GM18508 (cell line): ENCODE results near the gene OR5L1.

Experiments
- ATAC-seq: cut with Tn5 transposase; IDR thresholded peaks from one replicate; pipeline ENCODE4 v1.9.1; 2021; ENCODE audit warnings: moderate number of reproducible peaks; ENCODE audit not compliant: insufficient read depth, unreplicated experiment

Gene OR5L1

DNA sequence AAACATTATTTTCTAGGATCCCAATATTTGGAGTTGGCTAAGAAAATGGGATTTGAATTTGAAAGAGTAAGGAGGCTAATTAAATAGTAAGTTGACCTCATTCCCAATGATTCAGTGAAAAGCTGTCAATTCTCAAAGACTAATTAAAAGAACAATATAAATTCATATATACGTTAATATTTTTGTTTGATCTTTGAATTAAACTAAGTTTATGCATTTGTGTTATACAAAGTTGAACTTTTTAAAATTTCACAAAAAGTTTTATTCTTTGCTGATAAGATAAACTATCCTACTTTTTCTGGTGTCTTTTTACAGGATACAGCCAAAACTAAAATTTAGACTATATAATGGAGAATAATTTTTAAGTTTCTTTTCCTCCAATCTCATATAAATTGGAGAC lies at the start of gene OR5L1:
Gene OR5L1 (plus strand): TSS at position 301 of the 400 bp plus-strand sequence. CDS start 100 bp downstream, outside the sequence.
- ATAC-seq = no peak

DNA sequence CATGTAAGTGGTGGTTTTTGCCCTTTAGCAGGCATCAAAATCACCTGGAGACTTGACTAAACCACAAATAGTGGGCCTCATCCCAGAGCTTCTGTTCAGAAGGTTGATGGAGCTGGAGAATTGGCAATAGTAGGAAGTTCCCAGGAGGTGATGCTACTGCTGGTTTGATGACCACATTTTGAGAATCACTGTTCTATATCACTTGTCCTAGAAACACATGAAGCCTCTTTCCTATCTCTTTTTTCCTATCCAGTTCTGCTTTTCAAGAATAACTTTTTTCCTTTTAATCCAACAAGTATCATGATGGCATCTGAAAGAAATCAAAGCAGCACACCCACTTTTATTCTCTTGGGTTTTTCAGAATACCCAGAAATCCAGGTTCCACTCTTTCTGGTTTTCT lies 38.0 kb upstream of the OR5L1 start, which contains the start of gene OR5D13:
Gene OR5D13 (plus strand): TSS at position 301 of the 400 bp plus-strand sequence. CDS start 0 bp downstream, at position 301.
- ATAC-seq = no peak

DNA sequence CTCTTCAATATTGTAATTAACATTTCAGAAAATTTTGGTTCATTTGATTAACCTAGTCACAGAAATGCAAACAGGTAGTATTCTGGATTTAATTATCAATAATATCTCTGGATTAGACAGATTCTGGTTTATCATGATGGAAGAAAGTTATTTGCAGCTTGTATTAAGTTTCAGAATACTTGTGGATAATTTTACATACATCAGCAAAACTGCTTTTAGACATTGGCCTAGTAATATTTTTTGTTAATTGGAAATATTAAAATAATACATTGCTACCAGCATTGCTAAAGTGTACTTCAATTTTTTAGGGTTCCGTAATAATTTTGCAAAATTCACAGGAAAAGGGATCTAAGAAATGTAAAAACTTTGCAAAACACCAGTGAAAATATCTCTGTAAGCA lies 19.6 kb upstream of the OR5L1 start:
- ATAC-seq = no peak

DNA sequence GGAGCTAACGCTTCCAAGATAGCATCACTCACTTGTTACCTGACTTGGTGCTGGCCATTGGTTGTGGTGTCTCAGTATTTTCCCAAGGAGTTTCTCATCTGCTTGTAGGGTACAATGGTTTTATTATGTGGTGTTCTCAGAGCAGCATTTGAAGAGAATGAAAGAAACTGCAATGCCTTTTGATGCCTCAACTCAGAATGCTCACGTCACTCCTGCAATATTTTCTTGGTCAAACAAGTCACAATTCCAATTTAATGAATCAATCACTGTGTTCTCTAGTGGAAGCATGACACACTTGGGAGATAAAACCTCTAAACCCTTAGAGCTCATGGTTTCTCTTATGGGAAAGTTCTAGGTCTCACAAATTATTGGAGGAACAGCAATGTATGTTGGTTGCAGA lies 17.8 kb upstream of the OR5L1 start:
- ATAC-seq = no peak

DNA sequence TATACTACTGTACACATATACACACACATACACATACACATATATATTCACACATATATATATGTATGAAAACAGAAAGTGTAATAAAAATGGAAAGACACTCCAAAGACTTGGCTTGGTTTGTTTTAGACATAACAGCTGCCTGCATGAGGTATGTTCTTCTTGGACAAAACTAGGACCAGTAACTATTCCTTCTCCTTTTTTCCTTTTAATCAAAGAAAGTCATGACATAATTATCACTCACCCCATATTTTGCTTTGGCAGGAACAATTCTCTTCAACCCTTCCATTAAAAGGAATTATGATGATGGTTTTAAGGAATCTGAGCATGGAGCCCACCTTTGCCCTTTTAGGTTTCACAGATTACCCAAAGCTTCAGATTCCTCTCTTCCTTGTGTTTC lies 15.9 kb upstream of the OR5L1 start, which contains the start of gene OR5D14:
Gene OR5D14 (plus strand): TSS at position 301 of the 400 bp plus-strand sequence. CDS start 0 bp downstream, at position 301.
- ATAC-seq = no peak

DNA sequence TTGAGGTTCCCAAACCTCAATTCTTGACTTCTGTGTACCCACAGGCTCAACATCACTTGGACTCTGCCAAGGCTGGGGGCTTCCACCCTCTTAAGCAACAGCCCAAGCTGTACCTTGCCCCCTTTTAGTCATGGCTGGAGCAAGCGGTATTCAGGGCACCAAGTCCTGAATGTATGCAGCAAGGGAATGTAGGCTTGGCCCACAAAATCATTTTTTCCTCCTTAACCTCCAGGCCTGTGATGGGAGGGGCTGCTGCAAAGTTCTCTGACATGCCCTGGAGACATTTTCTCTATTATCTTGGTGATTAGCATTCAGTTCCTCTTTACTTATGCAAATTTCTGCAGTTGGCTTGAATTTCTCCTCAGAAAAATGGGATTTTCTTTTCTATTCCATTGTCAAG lies 4.9 kb upstream of the OR5L1 start:
- no peak for ATAC-seq

DNA sequence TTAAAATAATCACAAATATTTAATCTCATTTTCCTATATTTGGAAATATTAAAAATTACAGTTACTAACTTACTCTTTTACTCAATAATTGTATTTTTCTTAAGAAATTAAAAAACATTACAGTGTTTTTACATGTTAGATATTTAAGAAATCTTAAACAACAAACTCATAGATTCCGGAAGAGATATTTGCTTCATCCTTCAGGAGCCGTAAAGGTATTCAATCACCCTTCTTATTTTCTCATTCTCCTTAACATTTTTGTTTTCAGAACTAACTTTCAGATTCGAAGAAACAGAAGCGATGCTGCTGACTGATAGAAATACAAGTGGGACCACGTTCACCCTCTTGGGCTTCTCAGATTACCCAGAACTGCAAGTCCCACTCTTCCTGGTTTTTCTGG lies 8.2 kb downstream of the OR5L1 start, which contains the start of gene OR5D18:
Gene OR5D18 (plus strand): TSS at position 301 of the 400 bp plus-strand sequence. CDS start 0 bp downstream, at position 301.
- ATAC-seq = no peak

DNA sequence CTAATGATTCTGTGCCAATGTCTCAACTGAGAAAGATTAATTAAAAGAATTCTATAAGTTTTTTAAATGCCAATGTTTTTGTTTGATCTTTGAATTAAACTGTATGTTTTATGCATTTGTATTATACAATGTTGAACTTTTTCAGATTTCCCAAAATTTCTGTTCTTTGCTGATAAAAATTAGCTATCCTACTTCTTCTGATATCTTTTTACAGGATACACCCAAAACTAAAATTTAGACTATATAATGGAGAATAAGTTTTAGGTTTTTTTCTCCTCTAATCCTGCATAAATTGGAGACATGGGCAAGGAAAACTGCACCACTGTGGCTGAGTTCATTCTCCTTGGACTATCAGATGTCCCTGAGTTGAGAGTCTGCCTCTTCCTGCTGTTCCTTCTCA lies 15.8 kb downstream of the OR5L1 start, which contains the start of gene OR5L2:
Gene OR5L2 (plus strand): TSS at position 301 of the 400 bp plus-strand sequence. CDS start 0 bp downstream, at position 301.
- ATAC-seq = no peak

DNA sequence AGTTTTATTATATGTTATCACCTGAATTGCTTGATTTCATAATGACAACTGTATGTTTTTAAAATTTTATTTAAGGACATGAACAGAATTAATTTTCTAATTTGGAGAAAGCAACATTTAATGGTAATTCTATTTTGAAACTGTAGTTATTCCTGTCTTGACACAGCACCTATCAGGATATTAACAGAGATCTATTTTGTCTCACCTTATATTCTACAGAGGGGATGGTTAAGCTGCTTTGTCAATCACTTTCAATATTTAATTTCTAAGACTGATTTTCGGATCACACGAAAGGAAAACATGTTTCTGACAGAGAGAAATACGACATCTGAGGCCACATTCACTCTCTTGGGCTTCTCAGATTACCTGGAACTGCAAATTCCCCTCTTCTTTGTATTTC lies 27.3 kb downstream of the OR5L1 start, which contains the start of gene OR5D16:
Gene OR5D16 (plus strand): TSS at position 301 of the 400 bp plus-strand sequence. CDS start 0 bp downstream, at position 301.
- ATAC-seq = no peak

DNA sequence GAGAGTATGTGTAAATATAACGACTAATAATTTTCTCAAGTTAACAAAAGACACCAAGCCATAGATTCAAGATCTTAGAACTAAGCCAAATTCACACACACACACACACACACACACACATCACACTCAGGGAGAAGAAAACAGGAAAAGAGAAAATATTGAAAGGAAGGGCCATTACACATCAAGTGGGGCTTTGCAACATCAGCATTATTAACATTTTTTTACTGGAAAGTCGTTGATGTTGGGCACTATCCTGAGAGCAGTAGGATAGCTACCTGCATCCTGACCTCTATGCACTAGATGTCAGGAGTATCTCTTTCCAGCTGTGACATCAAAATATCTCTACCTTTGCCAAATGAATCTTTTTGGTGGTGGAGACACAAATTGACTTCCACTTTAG lies 36.3 kb downstream of the OR5L1 start:
- ATAC-seq = no peak

DNA sequence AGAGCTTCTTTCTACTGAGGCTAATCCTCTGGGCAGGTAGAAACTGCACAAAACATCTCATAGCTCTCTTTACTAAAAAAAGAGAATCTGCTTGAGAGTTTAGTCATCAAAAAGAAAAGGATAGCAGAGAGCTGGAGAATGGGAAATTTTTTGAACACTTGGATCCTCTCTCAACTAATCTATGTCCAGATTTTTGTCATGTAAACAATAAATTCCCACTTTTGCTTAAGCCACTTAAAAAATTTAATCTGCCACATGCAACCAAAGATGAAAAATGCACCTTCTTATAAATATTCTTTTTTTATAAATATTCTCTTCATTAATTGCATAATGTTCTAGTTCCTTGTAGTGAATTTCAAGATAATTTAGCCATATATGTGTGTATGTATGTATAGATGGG lies 37.9 kb downstream of the OR5L1 start:
- no peak for ATAC-seq

DNA sequence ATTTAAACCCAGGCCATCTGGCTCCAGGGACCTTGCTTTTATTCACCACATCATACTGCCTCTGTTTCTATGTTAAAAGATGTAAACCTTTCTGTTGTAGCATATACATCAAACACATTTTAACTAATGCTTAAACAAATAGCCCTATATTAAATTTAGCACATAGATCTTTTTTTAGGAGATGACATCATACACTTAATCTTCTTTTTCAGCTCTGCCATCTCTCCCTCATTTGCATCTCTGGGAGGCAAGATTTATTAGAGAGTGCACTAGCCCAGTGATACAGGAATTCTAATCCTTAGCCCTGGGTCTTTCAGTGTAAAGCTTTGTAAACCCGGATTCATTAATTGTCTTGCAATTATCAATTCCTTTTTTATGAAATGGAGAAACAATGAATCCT lies 41.0 kb downstream of the OR5L1 start:
- no peak for ATAC-seq

DNA sequence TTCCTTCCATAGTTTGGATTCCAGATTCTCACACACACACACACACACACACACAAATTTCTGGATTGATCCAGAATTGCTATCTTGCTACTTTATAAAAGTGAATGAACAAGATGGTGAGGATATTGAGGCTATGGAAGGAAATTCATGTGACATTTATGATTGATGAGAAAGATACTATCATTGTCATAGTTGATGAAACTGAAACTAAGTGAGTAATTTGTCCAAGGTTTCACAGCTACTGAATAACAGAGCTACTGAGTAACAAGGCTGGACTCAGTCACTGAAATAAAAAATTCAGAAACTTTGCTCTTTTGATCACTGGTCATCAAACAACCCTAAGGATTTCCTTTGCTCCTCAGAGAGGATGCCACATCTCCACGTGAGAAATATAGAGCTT lies 43.5 kb downstream of the OR5L1 start:
- no peak for ATAC-seq
